GM12873 (cell line): ENCODE measurements around the gene PIGK.

ENCODE experiments used
- CTCF ChIP-seq: IDR thresholded peaks from 2 replicates; pipeline ENCODE4 v1.5.1; 2012; ENCODE audit warnings: low read depth, mild to moderate bottlenecking, moderate library complexity, low read length, control low read depth; ENCODE audit not compliant: insufficient read depth; ENCODE audit errors: missing control alignments

The PIGK gene

GRCh38 chr1:77048615-77049005 lies 170.6 kb downstream of the PIGK start:
- TF ChIP-seq CTCF, result no peak

DNA sequence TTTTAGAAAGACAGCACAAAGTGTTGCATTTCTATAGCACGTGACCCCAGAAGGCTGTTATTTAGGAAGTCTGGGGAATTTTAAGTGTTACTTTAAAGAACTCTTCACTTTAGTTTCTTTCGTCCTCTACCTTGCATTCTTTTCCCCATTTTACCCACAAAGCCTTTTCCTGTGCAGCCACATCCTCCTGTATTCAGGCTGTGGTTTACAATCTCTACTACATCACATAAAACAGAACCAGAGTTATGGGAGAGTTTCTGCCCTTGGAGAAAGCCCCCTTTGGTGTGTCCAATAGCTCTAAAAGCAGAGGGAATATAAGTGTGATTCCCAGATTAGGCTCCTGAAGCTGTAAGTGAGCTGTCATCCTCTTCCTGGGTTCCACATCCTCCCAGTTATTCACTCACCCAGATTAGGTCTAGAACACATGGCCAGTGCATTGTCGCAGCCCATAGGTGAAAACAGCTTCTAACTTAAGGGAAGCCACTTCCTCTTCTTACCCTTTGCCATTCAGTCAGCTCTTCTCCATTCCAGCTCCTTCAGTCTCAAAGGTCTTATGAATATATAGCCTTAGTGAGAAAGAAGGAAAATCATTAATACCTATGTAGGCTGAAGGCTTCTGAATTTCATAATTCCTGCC lies 171.1 kb downstream of the PIGK start:
- no peak for TF ChIP-seq CTCF

DNA sequence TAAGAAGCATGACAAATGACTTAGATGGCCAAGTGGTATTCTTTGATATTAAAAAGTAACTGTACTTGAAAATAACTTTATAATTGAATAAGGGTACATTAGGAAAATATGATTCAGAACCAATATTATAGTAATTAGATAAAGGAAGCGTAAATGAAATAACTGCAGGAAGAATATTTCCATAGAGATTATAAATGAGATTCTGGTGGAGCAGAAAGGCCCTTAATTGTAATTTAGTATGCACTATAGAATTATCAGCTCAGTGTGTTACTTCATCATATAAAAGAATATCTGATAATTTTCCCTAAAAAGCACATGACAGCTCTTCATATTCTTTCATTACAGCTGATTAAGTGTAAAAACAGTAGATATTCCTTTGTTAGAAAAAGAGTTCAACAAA lies 171.7 kb downstream of the PIGK start:
- TF ChIP-seq CTCF, result no peak

- no peak for TF ChIP-seq CTCF
Observed at GRCh38 chr1:77044133-77044849, 174.9 kb downstream of the PIGK start.

- no peak for TF ChIP-seq CTCF
Observed at GRCh38 chr1:77040826-77041225, 178.4 kb downstream of the PIGK start.

DNA sequence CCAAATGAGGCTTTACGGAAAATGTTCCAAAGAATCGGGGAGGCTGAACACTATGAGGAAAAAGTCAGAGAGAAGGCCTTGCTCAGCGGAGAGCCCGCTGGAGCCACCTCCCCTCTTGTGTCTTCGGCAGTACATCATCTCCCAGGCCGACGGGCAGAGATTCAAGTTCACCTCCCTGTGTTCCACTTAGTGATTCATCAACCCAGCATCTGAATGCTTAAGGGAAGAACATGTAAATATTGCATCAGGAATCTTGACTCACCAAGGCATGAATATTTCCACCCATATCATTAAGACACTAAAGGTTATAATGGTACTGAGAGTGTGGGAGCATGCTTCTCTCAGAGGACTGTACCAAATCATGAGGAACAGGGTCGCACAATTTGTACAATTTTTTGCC lies 179.5 kb downstream of the PIGK start:
- no peak for TF ChIP-seq CTCF

- no peak for TF ChIP-seq CTCF
Observed at GRCh38 chr1:77039111-77039510, 180.1 kb downstream of the PIGK start.
